ENCODE measurements around the gene BLOC1S3. TPM values are rescaled to one million over a fixed set of nuclear protein-coding genes. Genes with fewer than 3 reads are reported as not detected.
"Not testable (repeated sequence)": the region's sequence is repeated elsewhere in the genome, so short reads cannot be mapped to it uniquely, and the experiment has no call there.

BLOC1S3 gene
- total RNA-seq, 1 donor from 2014 or later = 8.4 TPM

DNA sequence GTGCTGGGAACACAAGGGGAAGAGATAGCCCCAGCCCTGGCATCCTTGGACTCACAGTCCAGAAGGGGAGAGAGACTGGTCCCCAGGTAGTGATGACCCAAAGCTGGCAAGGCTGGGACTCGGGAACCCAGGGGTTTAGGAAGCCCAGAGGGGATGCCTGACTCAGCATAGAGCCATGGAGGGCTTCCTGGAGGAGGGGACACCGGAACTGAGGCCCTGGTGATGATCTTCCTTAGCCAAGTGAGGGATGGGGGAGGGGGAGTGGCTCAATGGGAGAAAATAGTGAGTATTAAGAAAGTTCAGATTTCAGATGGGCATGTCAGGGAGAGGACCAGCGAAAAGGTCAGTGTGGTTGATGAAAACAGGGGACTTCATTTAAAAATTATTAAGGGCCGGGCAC, 39.8 kb downstream of the BLOC1S3 start:
- no peak for DNase-seq (ENCODE audit: low spot score)

DNA sequence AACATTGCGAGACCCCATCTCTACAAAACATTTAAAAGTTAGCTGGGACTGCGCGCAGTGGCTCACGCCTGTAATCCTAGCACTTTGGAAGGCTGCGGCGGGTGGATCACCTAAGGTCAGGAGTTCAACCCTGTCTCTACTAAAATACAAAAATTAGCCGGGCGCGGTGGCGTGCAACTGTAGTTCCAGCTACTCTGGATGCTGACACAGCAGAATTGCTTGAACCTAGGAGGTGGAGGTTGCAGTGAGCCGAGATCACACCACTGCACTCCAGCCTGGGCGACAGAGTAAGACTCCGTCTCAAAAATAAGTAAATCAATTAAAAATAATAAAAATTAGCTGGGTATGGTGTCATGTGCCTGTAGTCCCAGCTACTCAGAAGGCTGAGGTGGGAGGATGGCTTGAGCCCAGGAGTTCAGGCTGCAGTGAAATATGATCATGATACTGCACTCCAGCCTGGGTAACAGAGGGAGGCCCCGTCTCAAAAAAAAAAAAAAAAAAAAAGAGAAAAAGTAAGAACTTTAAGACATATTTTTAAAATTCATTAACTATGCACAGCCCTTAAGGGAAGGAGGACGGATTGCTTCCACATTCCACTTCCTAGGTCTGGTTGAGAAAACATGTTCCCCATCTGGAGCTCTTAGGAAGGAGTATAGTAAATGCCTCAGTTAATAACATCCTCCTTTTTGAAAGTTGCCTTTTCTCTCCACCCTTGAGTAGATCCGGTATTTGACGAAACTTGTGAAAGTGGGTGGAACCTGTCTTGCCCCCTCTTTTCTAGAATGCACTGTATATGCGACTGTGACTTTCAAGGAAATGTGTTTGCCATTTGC, 40.5 kb downstream of the BLOC1S3 start:
- no peak for DNase-seq (ENCODE audit: low spot score)

DNA sequence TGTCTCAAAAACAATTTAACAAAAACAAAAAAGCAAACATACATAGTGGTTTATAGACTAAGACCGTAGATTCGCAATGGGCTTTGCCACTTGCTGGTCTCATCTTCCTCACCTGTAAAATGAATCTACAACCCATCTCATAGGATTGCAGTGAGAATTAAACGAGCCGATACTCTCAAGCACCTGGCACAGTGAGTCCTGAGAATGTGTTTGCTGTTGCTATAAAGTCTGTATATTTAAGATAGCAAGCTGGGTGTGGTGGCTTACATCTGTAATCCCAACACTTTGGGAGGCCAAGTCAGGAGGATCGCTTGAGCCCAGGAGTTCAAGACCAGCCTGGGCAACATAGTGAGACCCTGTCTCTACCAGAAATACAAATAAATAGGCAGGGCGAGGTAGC, 44.1 kb downstream of the BLOC1S3 start:
- DNase-seq (ENCODE audit: low spot score) = no peak

DNA sequence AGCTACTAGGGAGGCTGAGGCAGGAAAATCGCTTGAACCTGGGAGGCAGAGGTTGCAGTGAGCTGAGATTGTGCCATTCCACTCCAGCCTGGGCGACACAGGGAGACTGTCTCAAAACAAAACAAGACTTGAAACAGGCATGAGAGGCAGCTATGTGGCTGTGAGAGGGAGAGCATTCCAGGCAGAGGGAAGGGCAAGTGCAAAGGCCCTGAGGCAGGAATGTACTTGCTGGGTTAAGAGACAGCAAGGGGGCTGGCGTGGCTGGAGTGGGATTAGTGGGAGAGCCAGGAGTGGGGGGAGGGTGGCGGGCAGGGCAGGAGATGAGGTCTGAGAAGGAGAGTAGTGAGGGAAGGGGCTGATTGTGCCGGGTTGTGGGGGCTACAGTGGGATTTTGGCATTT, 45.3 kb downstream of the BLOC1S3 start:
- no peak for DNase-seq (ENCODE audit: low spot score)

DNA sequence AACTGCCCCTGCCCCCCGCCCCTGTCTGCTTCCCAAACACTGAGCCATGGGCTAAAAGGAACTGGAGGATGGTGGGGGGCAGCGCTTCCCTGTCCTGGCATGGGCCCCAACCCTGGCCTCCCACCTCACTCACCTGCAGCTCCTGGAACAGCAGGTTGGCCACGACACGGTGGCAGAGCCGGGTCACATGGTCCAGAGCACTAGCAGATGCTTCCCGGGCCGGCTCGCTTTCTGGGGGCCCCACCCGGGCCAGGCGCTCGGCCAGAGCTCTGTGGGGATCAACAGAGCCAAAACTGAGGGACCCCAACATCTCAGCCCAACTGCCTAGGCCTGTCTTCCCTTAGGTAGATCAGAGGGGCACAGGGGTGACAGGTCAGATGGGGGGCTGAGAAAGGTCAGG, 46.1 kb downstream of the BLOC1S3 start:
- DNase-seq (ENCODE audit: low spot score) = no peak

DNA sequence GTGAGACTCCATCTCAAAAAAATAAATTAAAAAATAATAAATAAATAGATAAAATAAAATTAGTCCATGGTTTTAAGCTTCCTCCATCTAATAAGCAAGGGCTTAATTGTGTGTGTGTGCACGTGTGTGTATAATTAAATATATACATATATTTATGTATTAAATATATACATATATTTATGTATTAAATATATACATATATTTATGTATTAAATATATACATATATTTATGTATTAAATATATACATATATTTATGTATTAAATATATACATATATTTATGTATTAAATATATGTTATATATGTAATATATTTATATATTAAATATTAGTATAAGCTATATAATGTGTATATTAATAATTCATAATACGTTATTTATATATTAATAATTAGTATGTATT, 50.5 kb downstream of the BLOC1S3 start:
- not testable (repeated sequence) for DNase-seq (ENCODE audit: low spot score)

Other genes starting within 250 kb of the BLOC1S3 start
- not detected for gene APOC4, start 236.5 kb upstream of the BLOC1S3 start, total RNA-seq
- gene APOC2, start 232.7 kb upstream of the BLOC1S3 start, total RNA-seq = 1.8 TPM
- 109 TPM for gene CLPTM1, start 223.4 kb upstream of the BLOC1S3 start, total RNA-seq
- gene RELB, start 177.3 kb upstream of the BLOC1S3 start, total RNA-seq = 17.7 TPM
- gene CLASRP, start 139.7 kb upstream of the BLOC1S3 start, total RNA-seq = 78.3 TPM
- 0.61 TPM for gene ZNF296, start 102.3 kb upstream of the BLOC1S3 start, total RNA-seq
- gene GEMIN7, start 99.5 kb upstream of the BLOC1S3 start, total RNA-seq = 18.3 TPM
- gene PPP1R37, start 85.6 kb upstream of the BLOC1S3 start, total RNA-seq = 22.0 TPM
- not detected for gene NKPD1, start 17.8 kb upstream of the BLOC1S3 start, total RNA-seq
- gene TRAPPC6A, start 547 bp upstream of the BLOC1S3 start, total RNA-seq = 12.3 TPM
- gene EXOC3L2, start 66.6 kb downstream of the BLOC1S3 start, total RNA-seq = 4.8 TPM
- gene MARK4, start 72.5 kb downstream of the BLOC1S3 start, total RNA-seq = 25.9 TPM
- not detected for gene CKM, start 144.1 kb downstream of the BLOC1S3 start, total RNA-seq
- gene KLC3, start 162.0 kb downstream of the BLOC1S3 start, total RNA-seq = not detected
- gene ERCC2, start 191.8 kb downstream of the BLOC1S3 start, total RNA-seq = 12.3 TPM
- gene PPP1R13L, start 226.3 kb downstream of the BLOC1S3 start, total RNA-seq = 17.6 TPM
- gene POLR1G, start 227.9 kb downstream of the BLOC1S3 start, total RNA-seq = 6.7 TPM
- gene ERCC1, start 245.1 kb downstream of the BLOC1S3 start, total RNA-seq = 82.3 TPM